ENCODE data around the gene RPTN.
A peak's percentile ranks its signal among the peaks of the same experiment; 100 is the strongest.

RPTN gene

GRCh38 chr1:152107031-152107983 is 51.7 kb downstream of the RPTN start:
- peak overlapping the region; percentile 19 for H3K4me3 ChIP-seq (replicated peaks; ENCODE audit: insufficient read depth, low read length)
- peak in 1 of 2 experiments; percentile 14 for DNase-seq (ENCODE audit: low read depth in 1 of 2, low spot score in 1 of 2)
- TF ChIP-seq SPI1 (IDR thresholded peaks at IDR 0.05; ENCODE audit: borderline replicate concordance, low read depth): no peak
- TF ChIP-seq POLR2AphosphoS5 (IDR thresholded peaks at IDR 0.05; ENCODE audit: low read depth): no peak
- TF ChIP-seq, protein P1, sequence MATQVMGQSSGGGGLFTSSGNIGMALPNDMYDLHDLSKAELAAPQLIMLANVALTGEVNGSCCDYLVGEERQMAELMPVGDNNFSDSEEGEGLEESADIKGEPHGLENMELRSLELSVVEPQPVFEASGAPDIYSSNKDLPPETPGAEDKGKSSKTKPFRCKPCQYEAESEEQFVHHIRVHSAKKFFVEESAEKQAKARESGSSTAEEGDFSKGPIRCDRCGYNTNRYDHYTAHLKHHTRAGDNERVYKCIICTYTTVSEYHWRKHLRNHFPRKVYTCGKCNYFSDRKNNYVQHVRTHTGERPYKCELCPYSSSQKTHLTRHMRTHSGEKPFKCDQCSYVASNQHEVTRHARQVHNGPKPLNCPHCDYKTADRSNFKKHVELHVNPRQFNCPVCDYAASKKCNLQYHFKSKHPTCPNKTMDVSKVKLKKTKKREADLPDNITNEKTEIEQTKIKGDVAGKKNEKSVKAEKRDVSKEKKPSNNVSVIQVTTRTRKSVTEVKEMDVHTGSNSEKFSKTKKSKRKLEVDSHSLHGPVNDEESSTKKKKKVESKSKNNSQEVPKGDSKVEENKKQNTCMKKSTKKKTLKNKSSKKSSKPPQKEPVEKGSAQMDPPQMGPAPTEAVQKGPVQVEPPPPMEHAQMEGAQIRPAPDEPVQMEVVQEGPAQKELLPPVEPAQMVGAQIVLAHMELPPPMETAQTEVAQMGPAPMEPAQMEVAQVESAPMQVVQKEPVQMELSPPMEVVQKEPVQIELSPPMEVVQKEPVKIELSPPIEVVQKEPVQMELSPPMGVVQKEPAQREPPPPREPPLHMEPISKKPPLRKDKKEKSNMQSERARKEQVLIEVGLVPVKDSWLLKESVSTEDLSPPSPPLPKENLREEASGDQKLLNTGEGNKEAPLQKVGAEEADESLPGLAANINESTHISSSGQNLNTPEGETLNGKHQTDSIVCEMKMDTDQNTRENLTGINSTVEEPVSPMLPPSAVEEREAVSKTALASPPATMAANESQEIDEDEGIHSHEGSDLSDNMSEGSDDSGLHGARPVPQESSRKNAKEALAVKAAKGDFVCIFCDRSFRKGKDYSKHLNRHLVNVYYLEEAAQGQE (IDR thresholded peaks at IDR 0.05; ENCODE audit: insufficient replicate concordance, low read depth): no peak
- no peak for TF ChIP-seq CTCF (IDR thresholded peaks at IDR 0.05; ENCODE audit: insufficient read depth, low read length)
- TF ChIP-seq GABPA (IDR thresholded peaks at IDR 0.05; ENCODE audit: low read depth): no peak
- peaks cover 31% of the 10 kb centered on the region for H3K27me3 ChIP-seq (ENCODE audit: insufficient read depth, poor library complexity, severe bottlenecking)
- no peak overlapping the region for H3K27ac ChIP-seq (replicated peaks)

- no peak overlapping the region for H3K4me3 ChIP-seq (replicated peaks; ENCODE audit: insufficient read depth, low read length)
- peaks cover 22% of the 10 kb centered on the region for H3K27me3 ChIP-seq (ENCODE audit: insufficient read depth, poor library complexity, severe bottlenecking)
- DNase-seq (ENCODE audit: low read depth in 1 of 2, low spot score in 1 of 2): no peak
- no peak for TF ChIP-seq CTCF (IDR thresholded peaks at IDR 0.05; ENCODE audit: insufficient read depth, low read length)
- no peak overlapping the region for H3K27ac ChIP-seq (replicated peaks)
These were observed 54.2 kb downstream of the RPTN start for GRCh38 chr1:152104854-152105253.

Data from HL-60 (cell line).